ENCODE results near the gene ITPR2. TPM values are rescaled to one million over a fixed set of nuclear protein-coding genes. Genes with fewer than 3 reads are reported as not detected.
"Not testable (repeated sequence)": the region's sequence is repeated elsewhere in the genome, so short reads cannot be mapped to it uniquely, and the experiment has no call there.

The ITPR2 gene
- total RNA-seq, 2 donors from 2014 or later, result 38.8 to 40.3 TPM

DNA sequence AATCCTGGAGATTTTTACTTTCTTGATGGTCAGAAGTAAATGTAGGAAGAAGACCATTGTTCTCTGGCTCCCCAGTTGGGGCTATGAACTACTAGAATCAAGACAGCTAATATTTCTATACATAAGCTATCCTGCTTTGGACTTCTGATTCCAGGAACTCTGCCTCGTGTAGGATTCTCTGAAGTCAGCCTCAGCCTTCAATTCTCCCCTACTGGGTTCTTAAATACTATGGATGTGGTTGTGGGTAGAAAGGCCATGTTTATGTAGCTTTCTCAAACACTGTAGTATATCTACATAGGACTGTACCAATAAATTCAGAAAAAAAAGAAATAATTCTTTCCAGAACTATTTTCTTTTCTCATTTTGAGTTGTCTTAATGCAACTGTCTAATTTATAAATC lies 302.5 kb downstream of the ITPR2 start:
- no peak for DNase-seq (ENCODE audit: low spot score)
- intact Hi-C loops (cut with DNase I), result no loop called here

DNA sequence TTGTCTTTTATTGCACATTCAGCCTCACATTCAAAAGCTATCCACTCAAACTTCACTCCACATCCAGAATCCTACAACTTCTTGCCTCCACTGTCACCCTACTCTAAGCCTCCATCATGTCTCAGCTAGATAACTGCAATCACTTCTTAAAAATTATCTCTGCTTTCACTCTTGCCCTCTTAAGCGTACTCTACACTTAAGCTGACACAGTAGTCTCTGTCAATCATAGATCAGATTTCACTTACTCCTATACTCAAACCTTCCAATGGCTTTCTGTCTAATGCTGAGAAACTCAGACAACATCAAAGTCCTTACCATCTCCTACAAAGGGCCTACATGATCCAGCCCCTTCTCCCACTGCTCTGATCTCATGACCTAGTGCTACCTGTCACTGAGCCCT lies 304.1 kb downstream of the ITPR2 start:
- no peak for DNase-seq (ENCODE audit: low spot score)
- intact Hi-C loops (cut with DNase I), result no loop called here

DNA sequence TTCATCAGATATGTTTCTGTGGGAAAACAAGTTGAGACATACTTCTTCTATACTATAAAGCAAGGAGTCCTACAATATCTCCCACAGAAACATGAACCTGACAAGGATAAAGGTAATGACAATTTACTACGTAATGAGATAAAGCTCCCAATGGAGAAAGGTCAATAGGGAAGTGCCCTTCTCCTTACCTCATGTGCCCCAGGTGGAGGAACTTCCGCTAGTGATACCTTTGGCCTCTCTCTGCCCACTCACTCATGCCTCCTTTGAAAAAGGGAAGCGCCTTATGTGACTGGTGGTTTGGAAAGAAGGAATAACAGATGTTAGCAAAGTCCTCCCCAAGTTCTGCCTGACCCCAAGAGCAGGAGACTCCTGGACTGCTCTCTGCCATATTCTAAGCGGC lies 305.3 kb downstream of the ITPR2 start:
- DNase-seq (ENCODE audit: low spot score), result no peak
- intact Hi-C loops (cut with DNase I), result no loop called here

DNA sequence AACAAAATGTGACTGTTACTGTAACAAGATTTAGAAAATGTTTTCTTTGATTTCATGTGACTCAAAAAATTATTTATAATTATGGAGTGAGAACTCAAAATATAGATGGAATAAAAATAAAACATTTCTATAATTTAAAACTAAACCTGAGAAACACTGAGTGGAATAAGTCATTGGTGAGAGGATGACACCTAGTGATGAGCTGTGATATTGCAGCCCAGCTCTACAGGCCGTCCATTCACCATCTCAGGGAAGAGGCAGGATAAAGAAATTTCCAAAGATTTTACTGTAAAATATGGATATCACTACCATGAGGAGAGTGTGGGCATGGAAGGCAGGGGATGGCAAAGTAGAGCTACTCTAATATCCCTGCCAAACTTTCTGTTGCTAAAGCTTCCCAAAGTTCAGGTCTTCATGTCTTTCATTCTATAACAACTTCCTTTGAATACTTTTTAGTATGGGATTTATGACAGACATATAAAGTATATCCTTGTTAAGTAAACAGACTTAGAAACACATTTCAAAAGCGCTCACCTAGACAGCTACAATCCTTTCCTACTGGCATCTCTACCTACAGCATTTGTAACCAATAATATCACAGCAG lies 308.0 kb downstream of the ITPR2 start:
- no peak for DNase-seq (ENCODE audit: low spot score)
- intact Hi-C loops (cut with DNase I), result no loop called here

DNA sequence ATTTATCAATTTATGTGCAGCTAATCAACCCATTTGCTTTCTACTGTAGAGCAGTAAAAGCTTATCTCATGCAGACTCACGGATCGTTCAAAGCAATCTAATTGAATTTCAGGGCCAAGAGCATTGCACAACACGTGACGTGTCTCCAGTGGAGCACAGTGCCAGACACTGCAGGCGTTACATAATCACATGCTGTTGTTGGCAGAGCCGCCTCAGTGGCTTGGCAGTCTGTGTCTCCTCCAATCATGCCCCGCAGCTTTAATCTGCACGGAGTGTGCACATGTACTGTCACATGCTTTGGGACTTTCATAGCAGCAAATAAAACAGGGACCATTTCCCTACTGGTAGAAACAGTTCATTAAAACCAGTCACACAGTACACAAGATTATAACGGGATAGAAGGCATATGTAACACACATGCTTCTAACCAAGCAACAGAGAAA lies 309.3 kb downstream of the ITPR2 start:
- peak; percentile 96 for DNase-seq (ENCODE audit: low spot score)
- intact Hi-C loops (cut with DNase I), result no loop called here

DNA sequence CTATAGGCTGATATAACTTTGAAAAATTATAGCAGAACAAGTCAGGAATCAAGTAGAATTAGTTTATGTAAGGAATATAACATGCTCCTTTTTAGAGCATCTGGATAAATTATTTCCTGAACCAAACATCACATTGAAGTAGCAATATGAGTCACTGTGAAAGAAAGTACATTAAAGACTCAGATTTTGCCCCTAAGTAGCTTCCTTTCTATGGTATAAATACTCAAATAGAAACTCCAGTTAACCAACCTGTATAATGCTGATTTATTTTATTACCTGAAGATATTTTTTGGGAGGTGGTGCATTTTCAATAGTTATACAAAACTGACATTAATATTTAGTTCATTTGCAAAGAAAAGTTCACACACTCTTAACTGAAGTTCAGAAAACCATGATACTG lies 312.1 kb downstream of the ITPR2 start:
- intact Hi-C loops (cut with DNase I), result no loop called here
- DNase-seq (ENCODE audit: low spot score), result no peak

DNA sequence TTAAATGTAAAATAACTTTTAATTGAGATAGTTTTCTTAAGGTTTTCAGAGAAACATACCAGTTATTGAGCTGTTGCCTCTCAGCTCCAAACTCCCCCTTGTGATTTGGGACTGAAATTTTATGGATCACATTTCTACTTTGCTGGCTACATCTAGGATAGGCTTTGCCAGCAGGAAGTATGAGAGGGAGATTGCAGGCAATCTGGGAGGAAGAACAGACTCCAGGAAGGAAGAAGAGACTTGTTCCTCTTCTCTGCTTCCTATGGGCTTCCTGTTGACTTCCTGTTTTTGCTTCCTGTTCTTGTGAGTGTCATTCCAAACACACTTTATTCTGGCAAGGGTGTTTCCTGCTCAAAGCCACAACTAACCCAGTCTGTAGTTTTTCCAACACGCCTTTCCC lies 312.9 kb downstream of the ITPR2 start:
- intact Hi-C loops (cut with DNase I), result no loop called here

DNA sequence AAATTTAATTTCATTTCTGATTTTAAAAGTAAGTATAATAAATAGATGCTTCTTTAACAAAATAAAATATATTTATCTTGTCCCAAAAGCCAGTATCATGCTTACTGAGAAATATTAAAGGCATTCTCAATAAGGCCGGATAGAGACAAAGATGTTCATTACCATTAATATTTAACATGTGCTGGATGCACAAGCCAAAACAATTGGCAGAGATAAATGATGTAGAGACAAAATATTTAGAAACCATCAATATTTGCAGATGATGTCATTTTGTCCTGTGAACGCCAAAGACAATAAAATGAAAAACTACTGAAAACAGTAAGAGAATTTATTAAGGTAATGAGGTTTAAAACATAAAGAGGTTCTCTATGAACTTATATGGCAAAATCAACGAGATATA lies 313.5 kb downstream of the ITPR2 start:
- intact Hi-C loops (cut with DNase I), result no loop called here
- DNase-seq (ENCODE audit: low spot score), result no peak

More for the DNA sequence above, 312.9 kb downstream of the ITPR2 start:
- no peak for DNase-seq (ENCODE audit: low spot score)

DNA sequence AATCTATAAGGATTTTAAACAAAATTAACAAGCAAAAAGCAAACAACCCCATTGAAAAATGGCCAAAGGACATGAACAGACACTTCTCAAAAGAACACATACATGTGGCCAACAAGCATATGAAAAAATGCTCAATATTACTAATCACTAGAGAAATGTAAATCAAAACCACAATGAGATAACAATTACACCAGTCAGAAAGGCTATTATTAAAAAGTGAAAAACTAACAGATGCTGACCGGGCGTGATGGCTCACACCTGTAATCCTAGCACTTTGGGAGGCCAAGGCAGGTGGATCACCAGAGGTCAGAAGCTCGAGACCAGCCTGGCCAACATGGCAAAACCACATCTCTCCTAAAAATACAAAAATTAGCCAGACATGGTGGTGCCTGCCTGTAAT lies 315.7 kb downstream of the ITPR2 start:
- DNase-seq (ENCODE audit: low spot score); intact Hi-C loops (cut with DNase I): not testable (repeated sequence)

DNA sequence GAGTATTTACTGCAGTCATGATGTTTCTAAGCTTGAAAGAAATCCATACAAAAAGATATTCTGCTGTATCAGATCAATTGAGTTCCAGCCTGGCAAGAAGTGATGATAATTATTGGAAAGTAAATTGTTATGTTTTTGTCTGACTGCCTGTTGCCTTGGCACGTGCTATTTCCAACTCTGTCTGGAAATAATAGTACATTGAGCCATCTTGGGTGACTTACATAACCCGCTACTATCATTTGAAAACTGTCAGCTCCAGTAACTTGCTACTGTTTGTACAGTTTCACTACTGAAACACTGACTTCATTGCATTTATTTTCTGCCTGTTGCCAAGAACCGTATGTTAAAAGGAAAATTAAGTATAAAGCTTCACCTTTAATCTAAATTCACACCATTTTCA lies 318.6 kb downstream of the ITPR2 start:
- intact Hi-C loops (cut with DNase I), result no loop called here
- DNase-seq (ENCODE audit: low spot score), result no peak

DNA sequence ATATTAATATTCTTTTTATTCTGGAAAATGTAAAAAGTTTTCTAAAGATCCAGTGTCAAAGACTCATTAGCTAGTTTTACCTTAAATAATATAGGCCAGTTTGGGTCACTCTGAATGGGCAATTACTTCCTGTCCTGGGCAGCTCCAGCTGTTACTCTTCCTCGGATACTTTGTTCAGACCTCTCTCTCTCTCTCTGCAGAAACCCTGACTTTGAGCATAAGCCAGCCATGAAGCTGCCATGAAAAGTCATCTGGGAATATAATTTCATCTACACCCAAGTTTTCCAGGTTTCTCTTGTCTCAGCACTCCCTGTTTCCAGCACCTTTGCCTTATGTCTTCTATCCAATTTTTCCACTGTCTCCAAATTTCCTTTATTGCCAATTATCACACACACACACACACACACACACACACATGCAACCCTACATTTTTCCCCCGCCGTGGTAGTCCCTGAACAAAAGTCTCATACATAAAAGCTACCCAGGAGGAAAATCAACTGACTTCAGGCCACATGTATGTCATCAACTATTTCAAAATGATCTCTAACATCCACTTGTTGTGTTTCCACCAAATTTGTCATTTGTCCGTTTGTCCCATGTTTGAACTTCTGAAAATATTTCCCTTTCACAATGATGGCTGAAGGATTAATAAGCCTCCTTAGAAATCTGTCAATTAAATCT lies 319.5 kb downstream of the ITPR2 start:
- intact Hi-C loops (cut with DNase I), result no loop called here
- no peak for DNase-seq (ENCODE audit: low spot score)

DNA sequence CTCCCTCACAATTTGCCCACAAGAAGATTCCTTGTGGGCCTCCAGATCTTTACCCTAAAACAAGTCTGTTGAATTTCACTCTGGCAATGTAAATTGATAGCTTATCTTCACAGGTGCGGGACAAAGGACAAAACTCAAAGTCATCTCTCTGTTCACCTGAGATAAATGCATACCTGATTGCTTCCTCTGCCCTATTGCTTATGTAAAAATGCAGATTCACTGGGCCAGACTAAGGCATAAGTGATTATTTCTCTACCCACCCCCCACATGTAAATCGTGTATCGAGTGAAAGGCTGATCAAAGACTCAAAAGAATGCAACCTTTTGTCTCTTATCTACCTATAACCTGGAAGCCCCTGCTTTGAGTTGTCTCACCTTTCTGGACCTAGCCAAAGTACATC lies 320.8 kb downstream of the ITPR2 start:
- DNase-seq (ENCODE audit: low spot score), result no peak
- intact Hi-C loops (cut with DNase I), result no loop called here

DNA sequence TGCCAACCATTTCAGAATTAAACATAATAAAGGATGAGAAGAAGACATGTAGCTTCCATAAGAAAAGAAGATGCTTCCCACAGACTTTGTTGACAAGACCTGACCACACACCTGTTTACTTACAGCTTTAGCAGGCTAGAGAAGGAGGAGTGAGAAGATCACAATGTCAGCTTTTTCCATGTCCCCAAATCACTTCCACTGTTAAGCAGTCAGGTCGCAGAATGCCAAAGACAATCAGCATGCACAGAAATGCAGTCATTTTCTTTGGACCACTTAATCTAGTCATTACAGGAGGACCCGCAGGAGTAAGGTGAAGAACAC lies 322.7 kb downstream of the ITPR2 start:
- DNase-seq (ENCODE audit: low spot score), result no peak
- intact Hi-C loops (cut with DNase I), result no loop called here

DNA sequence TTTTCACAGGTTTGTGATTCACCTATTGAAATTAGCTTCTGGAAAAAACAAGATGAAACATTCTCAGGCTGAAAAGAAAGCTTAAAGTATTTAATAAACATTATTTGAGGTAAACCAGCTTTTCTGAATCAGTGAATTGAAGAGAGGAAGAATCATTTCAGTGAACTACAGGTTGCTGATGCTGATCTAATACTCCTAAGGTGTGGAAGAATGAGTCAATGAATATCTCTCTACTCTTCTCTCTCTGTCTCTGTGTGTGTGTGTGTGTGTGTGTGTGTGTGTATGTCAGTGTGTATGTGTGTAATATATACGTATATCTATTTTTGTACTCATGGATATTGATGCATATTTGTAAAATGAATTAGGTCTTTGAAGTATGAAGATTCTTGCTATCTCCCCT lies 325.4 kb downstream of the ITPR2 start:
- no peak for DNase-seq (ENCODE audit: low spot score)
- intact Hi-C loops (cut with DNase I), result no loop called here

DNA sequence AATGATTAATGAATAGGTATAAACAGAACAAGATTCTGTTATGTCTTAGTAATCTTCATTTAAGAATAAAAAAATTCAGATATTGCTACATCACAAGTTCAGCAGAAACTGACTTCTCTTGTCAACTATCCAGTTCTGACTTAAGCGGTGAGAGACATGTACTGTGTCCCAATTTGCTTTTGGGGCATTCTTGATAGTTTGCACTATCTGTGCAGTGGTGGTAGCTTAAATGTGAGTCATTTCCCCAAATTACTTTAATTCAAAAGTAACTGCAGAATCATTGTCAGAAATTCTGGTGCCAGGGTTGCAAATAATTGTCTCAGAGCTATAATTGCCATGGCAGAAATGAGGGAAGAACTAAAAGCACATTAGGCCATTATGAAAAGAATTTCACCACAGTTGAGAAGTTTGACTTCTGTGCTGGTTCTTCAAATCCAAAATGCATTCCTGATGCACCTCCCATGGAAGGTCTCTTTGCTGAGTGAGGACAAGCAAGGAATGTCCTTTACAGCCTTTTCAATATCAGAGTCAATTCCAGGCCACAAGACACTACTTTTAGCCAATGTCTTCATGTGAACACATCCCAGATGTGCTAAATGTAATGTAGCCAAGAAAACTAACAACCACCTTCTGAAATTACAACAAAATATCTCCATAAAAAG lies 332.9 kb downstream of the ITPR2 start:
- DNase-seq (ENCODE audit: low spot score), result no peak
- intact Hi-C loops (cut with DNase I), result no loop called here

DNA sequence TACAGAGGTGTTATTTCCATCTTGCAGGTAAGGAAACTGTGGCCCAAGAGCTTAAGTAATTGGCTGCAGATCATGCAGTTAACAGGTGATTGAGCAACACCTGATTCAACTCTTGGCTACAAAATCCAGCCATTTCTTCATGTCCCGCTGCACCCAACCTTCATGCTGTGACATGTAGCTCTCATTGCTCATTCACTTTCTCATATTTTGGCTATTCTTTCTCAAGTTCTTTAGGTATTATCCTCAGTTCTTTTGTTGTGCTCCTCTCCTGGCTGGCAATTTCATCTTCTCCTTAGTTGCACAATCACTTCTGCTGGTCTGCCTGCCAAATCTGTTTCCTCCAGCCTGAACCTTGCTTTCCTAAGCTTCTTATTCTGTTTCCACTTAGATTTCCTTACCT lies 336.8 kb downstream of the ITPR2 start:
- DNase-seq (ENCODE audit: low spot score), result no peak
- intact Hi-C loops (cut with DNase I), result no loop called here

DNA sequence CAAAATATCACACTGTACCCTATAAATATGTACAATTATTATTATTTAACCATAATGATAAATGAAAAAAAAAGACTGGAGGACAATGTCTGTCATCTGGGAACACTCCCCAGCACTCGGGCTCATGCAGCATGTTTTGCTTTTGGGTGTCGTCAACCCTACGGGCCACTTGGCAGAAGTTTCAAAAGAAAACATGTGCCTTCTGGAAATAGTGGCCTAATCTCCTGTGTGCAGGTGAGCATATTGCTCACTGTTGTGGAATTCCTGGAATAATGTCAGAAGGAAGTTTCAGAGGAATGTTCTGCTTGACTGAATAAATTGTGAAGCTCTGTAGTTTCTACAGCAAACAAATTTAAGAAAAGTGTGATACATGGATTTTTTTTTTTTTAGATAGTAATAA lies 339.3 kb downstream of the ITPR2 start:
- intact Hi-C loops (cut with DNase I), result no loop called here
- no peak for DNase-seq (ENCODE audit: low spot score)

DNA sequence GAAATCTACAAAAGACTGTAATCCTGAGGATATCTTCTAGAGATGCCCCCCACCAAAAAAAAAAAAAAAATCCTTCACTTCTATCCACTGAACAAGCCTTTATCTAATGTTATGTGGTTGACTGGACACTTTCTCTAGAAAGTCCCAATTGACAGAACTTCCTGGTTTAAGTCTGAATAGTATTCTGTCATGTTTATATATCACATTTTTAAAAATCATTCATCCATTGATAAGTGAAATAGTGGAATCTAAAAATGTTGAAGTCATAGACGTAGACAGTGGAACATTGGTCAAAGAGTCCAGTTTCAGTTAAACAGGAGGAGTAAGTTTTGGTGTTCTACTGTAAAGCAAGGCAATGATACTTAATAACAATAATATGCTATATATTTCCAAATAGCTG lies 340.6 kb downstream of the ITPR2 start:
- intact Hi-C loops (cut with DNase I), result no loop called here

DNA sequence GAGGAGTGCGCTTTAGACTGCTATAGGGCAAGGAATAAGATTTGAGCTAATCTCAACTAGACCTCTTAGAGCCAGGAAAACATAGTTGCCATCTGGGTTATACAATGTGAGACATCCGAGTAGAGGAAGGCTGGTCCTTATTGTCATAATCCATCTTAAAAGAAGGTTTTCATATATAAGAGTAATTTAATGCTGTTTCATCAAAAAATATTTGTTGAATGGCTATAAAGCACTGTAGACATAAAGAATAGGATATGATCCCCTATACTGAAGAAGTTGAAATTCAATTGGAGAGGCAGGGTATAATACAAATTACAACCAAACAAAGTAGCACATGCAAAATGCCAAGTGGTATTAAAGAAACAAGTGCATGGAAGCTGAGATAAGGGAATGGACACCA lies 343.1 kb downstream of the ITPR2 start:
- intact Hi-C loops (cut with DNase I), result no loop called here
- DNase-seq (ENCODE audit: low spot score), result no peak

More for the DNA sequence above, 340.6 kb downstream of the ITPR2 start:
- no peak for DNase-seq (ENCODE audit: low spot score)

DNA sequence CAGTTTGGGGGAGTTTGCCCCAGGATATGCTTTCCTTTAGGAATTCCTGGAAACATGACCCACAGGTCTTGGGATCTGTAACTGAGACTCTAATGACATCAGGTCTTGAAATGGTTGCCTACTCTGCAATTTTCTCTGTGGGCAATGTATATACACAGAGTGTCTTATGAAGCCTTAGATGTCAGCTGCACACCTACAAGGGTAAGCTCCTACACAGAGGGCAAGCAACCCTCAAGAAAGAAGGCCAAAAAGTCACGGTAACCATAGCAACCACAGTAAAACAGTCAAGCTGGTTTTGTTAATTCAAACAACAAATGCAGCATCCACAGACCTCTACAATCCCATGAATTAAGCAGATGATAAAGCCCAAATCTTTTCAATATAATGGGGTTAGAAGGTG lies 344.6 kb downstream of the ITPR2 start:
- DNase-seq (ENCODE audit: low spot score), result no peak
- intact Hi-C loops (cut with DNase I), result no loop called here

DNA sequence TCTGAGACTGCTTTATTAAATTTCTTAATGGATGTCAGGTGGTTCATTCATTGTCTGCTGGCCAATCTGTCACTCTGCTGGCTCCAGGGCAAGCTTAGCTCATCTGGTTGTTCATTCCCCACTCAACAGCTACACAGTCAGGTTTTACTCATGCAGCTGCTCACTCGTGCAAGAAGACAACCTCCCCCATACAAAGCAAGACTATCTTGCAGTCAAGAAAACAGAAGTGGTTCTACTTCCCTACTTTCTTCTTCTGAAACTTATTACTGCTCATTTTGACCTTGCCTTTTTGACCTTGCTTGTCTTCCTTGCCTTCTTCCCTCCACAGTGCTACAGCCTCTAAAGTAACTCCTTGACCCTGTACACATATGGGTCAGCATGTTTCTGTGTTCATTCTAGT lies 359.7 kb downstream of the ITPR2 start:
- DNase-seq (ENCODE audit: low spot score), result no peak
- intact Hi-C loops (cut with DNase I), result no loop called here
